ENCODE measurements around the gene TP53I11.

- no peak for TF ChIP-seq CTCF (IDR thresholded peaks at IDR 0.05; ENCODE audit: insufficient read depth, low read length, poor library complexity, severe bottlenecking)
- no peak for TF ChIP-seq EZH2phosphoT487 (conservative IDR thresholded peaks at IDR 0.05; ENCODE audit: low read length)
Observed at GRCh38 chr11:44916331-44916730, 34.4 kb downstream of the TP53I11 start.
